HL-60 (cell line): ENCODE measurements around the gene ETF1.

ENCODE experiments used
- CTCF ChIP-seq: IDR thresholded peaks from one replicate; pipeline ENCODE4 v1.5.1; 2011; ENCODE audit warnings: low read length, control low read depth, inconsistent platforms; ENCODE audit not compliant: insufficient read depth
- POLR2AphosphoS5 ChIP-seq: IDR thresholded peaks from 2 replicates; pipeline ENCODE4 v1.6.1; 2012; ENCODE audit warnings: low read depth
- SPI1 ChIP-seq: IDR thresholded peaks from 2 replicates; pipeline ENCODE4 v1.6.1; 2012; ENCODE audit warnings: low read depth, mild to moderate bottlenecking, borderline replicate concordance

- TF ChIP-seq CTCF = no peak
- no peak for TF ChIP-seq SPI1
- no peak for TF ChIP-seq POLR2AphosphoS5
These were observed 40.5 kb downstream of the ETF1 start for GRCh38 chr5:138502521-138502920.
